22Rv1 (cell line): Measurements from ENCODE around the gene PPIL4.

Experiments used
- H3K27ac ChIP-seq: fragments of 450-650 bp; 2 replicates; pipeline ENCODE4 v1.5.1; 2017
- CTCF ChIP-seq: fragments of 450-650 bp; IDR thresholded peaks from 2 replicates; pipeline ENCODE4 v1.5.1; 2017; ENCODE audit warnings: mild to moderate bottlenecking
- ZFX ChIP-seq: fragments of 450-650 bp; IDR thresholded peaks from 2 replicates; pipeline ENCODE4 v1.6.1; 2017; ENCODE audit warnings: antibody characterized with exemption, borderline replicate concordance

The PPIL4 gene

GRCh38 chr6:149474108-149474935, 71.5 kb downstream of the PPIL4 start:
- no peak for TF ChIP-seq ZFX
- no peak for TF ChIP-seq CTCF
- H3K27ac ChIP-seq: no peak overlapping the region

GRCh38 chr6:149473080-149474052, 72.5 kb downstream of the PPIL4 start:
- TF ChIP-seq CTCF (no peak), ZFX (no peak)
- no peak overlapping the region for H3K27ac ChIP-seq

- TF ChIP-seq CTCF (no peak), ZFX (no peak)
- no peak overlapping the region for H3K27ac ChIP-seq
Measured at GRCh38 chr6:149472241-149472640, 73.6 kb downstream of the PPIL4 start.

- TF ChIP-seq ZFX (no peak), CTCF (no peak)
- H3K27ac ChIP-seq: no peak overlapping the region
Measured at GRCh38 chr6:149471801-149472200, 74.0 kb downstream of the PPIL4 start.

GRCh38 chr6:149470948-149471347, 74.9 kb downstream of the PPIL4 start:
- H3K27ac ChIP-seq: no peak overlapping the region
- TF ChIP-seq CTCF (no peak), ZFX (no peak)

- no peak overlapping the region for H3K27ac ChIP-seq
- TF ChIP-seq CTCF: no peak
- no peak for TF ChIP-seq ZFX
Measured at GRCh38 chr6:149468179-149468578, 77.7 kb downstream of the PPIL4 start.
